Endothelial cell of umbilical vein (primary cell): ENCODE results near the gene C17orf75. TPM values are rescaled to one million over a fixed set of nuclear protein-coding genes. Genes with fewer than 3 reads are reported as not detected.

Experiments used
- BruUV-seq: library from RNA; stranded (reverse); fragments of 400-500 nt; replicated peaks from 2 replicates; lab custom pipeline; 2021; lab: Mats Ljungman, UMichigan
- CTCF ChIA-PET: fragments of 300-600, 350-600 bp; sonication (Branson Sonifier 250); formaldehyde crosslinking; loops from one replicate; lab custom pipeline; 2021; ENCODE audit warnings: antibody characterized with exemption, inconsistent platforms; lab: Charles Lee
- POLR2A ChIA-PET: fragments of 300-600, 350-600 bp; sonication (Branson Sonifier 250); formaldehyde crosslinking; loops from one replicate; lab custom pipeline; 2021; ENCODE audit warnings: antibody characterized with exemption, inconsistent platforms; lab: Charles Lee
- DNase-seq: peaks from one replicate; pipeline ENCODE4 v3.0.0-alpha.2; 2011; ENCODE audit warnings: low read depth, low spot score
- FAIRE-seq: peaks from 2 replicates; lab custom pipeline; 2011; peaks lifted over from hg19 to GRCh38; lab: Jason Lieb, UNC
- H2AFZ ChIP-seq: 2 replicates; pipeline ENCODE4 v1.6.0; 2012; ENCODE audit warnings: low read depth, low read length, control low read depth, inconsistent platforms
- H3K27ac ChIP-seq: 2 replicates; pipeline ENCODE4 v1.5.1; 2011; ENCODE audit warnings: low read depth, mild to moderate bottlenecking, control low read depth, low read length, moderate library complexity; ENCODE audit not compliant: insufficient read depth
- H3K27me3 ChIP-seq, 2 experiments: 2 replicates each; pipeline versions ENCODE4 v1.6.0 to v1.6.1; 2011; ENCODE audit warnings: low read length in 2 of 2, mixed read lengths in 1 of 2; ENCODE audit not compliant: control insufficient read depth in 2 of 2, insufficient read depth in 2 of 2
- H3K36me3 ChIP-seq, 2 experiments: 2 replicates in 1 of 2; 3 replicates in 1 of 2; pipeline ENCODE4 v1.5.1; 2011; ENCODE audit warnings: low read length in 2 of 2, mild to moderate bottlenecking in 1 of 2, moderate library complexity in 1 of 2; ENCODE audit not compliant: control insufficient read depth in 2 of 2, insufficient read depth in 2 of 2; ENCODE audit errors: extremely low read depth in 1 of 2
- H3K4me1 ChIP-seq: 3 replicates; pipeline ENCODE4 v1.5.1; 2011; ENCODE audit warnings: mild to moderate bottlenecking, low read length; ENCODE audit not compliant: control insufficient read depth, insufficient read depth; ENCODE audit errors: extremely low read depth
- H3K4me2 ChIP-seq: 2 replicates; pipeline ENCODE4 v1.6.1; 2011; ENCODE audit warnings: low read length, control low read depth, mixed read lengths; ENCODE audit not compliant: insufficient read depth
- H3K4me3 ChIP-seq, 3 experiments: fragments of 200-600 bp in 1 of 3; sonication (generic), shearing (Covaris generic) in 1 of 3; replicated peaks in 1 of 3; 2 replicates each; pipeline ENCODE4 v1.5.1; 2011 to 2016; ENCODE audit warnings: control low read depth in 3 of 3, low read length in 3 of 3, mild to moderate bottlenecking in 2 of 3, inconsistent platforms in 1 of 3, low read depth in 1 of 3, moderate library complexity in 1 of 3; ENCODE audit not compliant: insufficient read depth in 1 of 3
- H3K79me2 ChIP-seq: 2 replicates; pipeline ENCODE4 v1.6.0; 2012; ENCODE audit warnings: low read length, inconsistent platforms; ENCODE audit not compliant: control insufficient read depth, insufficient read depth
- H3K9ac ChIP-seq: replicated peaks from 2 replicates; pipeline ENCODE3; 2011; ENCODE audit warnings: low read length, control low read depth; ENCODE audit not compliant: insufficient read depth; ENCODE audit errors: extremely low read depth
- H3K9me1 ChIP-seq: replicated peaks from 3 replicates; pipeline ENCODE4 v1.6.0; 2011; ENCODE audit warnings: mild to moderate bottlenecking, low read length; ENCODE audit not compliant: control insufficient read depth, insufficient read depth; ENCODE audit errors: extremely low read depth
- H3K9me3 ChIP-seq: replicated peaks from 2 replicates; pipeline ENCODE4 v1.5.1; 2012; ENCODE audit warnings: low read length, inconsistent platforms; ENCODE audit not compliant: control insufficient read depth, insufficient read depth
- H4K20me1 ChIP-seq: replicated peaks from 2 replicates; pipeline ENCODE3; 2011; ENCODE audit warnings: mild to moderate bottlenecking, low read length; ENCODE audit not compliant: control insufficient read depth, insufficient read depth; ENCODE audit errors: extremely low read depth
- EZH2 ChIP-seq: IDR thresholded peaks from 2 replicates; pipeline ENCODE4 v1.6.1; 2012; ENCODE audit warnings: borderline replicate concordance, low read depth, mild to moderate bottlenecking, moderate library complexity, low read length, inconsistent platforms; ENCODE audit not compliant: severe bottlenecking
- FOS ChIP-seq: IDR thresholded peaks from 2 replicates; pipeline ENCODE4 v1.6.1; 2011; ENCODE audit warnings: mild to moderate bottlenecking, low read length, moderate library complexity, borderline replicate concordance; ENCODE audit not compliant: insufficient read depth
- GATA2 ChIP-seq: IDR thresholded peaks from 2 replicates; pipeline ENCODE4 v1.7.0; 2011; ENCODE audit warnings: low read depth, mild to moderate bottlenecking, moderate library complexity, mixed read lengths, low read length; ENCODE audit not compliant: insufficient read length, insufficient read depth
- JUN ChIP-seq: IDR thresholded peaks from 2 replicates; pipeline ENCODE4 v1.6.1; 2011; ENCODE audit warnings: borderline replicate concordance, low read depth; ENCODE audit not compliant: insufficient read length, insufficient read depth
- MYC ChIP-seq: IDR thresholded peaks from one replicate; pipeline ENCODE4 v1.6.1; 2011; ENCODE audit warnings: mild to moderate bottlenecking, low read depth, low read length
- POLR2A ChIP-seq: IDR thresholded peaks from 2 replicates; pipeline ENCODE4 v1.6.1; 2012; ENCODE audit warnings: low read depth, mild to moderate bottlenecking, control low read depth, low read length
- POLR2AphosphoS5 ChIP-seq: IDR thresholded peaks from 2 replicates; pipeline ENCODE4 v1.6.1; 2012; ENCODE audit warnings: low read depth, mild to moderate bottlenecking, control low read depth, low read length, moderate library complexity; ENCODE audit not compliant: insufficient read depth
- dilution Hi-C: fragments of 300-500 bp; cut with MboI; formaldehyde crosslinking; loops from one replicate; pipeline ENCODE4 v1.15.0; 2019; ENCODE audit warnings: low sequenced_read_pairs; ENCODE audit not compliant: extremely low pct_ligation_motif_present
- intact Hi-C: fragments of 100-400 bp; cut with micrococcal nuclease; formaldehyde crosslinking; loops from one replicate; pipeline ENCODE4 v1.10.0; 2022
- polyA plus RNA-seq, 4 experiments: library from polyadenylated mRNA; depleted of rRNA in 3 of 4; stranded (reverse) in 3 of 4; unstranded in 1 of 4; fragments of >200 nt; gene quantifications; 2 replicates each; pipeline versions ENCODE4 v1.2.1 to v1.2.3, GENCODE V29; 2011 to 2012; ENCODE audit warnings: missing spikeins in 1 of 4
- total RNA-seq: library from RNA; stranded (reverse); gene quantifications from 2 replicates; pipeline ENCODE4 v1.2.3, GENCODE V29; 2021
- TF ChIP-seq, protein P1 (sequence below): IDR thresholded peaks from 2 replicates; pipeline ENCODE4 v1.6.1; 2011; ENCODE audit not compliant: insufficient read depth, insufficient read length
- TF ChIP-seq, protein P2 (sequence below), 2 donors: IDR thresholded peaks; 1 replicate in 1 of 2; 2 replicates in 1 of 2; pipeline ENCODE4 v1.5.1; 2011; ENCODE audit warnings: low read length in 2 of 2, mild to moderate bottlenecking in 2 of 2, moderate library complexity in 2 of 2, control low read depth in 1 of 2, inconsistent platforms in 1 of 2, low read depth in 1 of 2; ENCODE audit not compliant: insufficient read depth in 1 of 2; ENCODE audit errors: extremely low read depth in 1 of 2

Gene C17orf75
- total and polyA plus RNA-seq, 2 donors (not counting 3 experiments of a cell fraction or from before 2014, with no cell fraction given), result 8.8 to 21.5 TPM

DNA sequence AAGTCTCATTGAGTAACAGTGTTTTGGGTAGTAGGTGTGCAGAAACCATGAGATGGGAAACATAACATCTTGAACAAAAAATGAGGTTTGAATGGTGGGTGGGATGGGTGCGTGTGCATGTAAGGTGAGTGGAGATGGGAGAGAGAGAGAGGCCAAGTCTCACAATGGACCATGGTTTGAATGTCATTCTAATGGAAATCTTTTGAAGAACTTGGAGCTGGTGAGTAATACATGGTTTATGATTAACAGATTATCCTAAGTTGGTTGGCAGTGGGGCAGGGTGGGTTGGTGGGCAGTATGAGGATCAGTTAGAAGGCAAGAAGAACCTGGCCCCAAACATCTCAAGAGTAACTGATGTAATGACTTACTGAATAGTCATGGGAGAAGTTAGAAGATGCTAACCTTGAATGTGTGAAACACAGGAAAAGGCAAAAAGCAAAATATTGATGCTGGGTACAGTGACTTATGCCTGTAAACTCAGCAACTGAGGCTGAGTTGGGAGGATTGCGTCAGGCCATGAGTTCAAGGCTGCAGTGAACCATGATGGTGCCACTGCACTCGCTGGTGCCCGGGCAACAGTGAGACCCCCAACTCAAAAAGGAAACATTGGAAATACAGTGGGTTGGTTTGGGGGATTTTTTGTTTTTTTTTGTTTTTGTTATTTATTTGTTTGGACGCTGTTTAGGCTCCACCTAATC, 40.7 kb upstream of the C17orf75 start:
- no TSS peak for BruUV-seq
- Histone ChIP-seq H3K9me1 (no peaks in the 10 kb centered on the region), H3K9ac (no peak overlapping the region), H3K4me3 (no peak overlapping the region), H3K27ac (no peak overlapping the region), H3K36me3 (peaks cover 10 to 27% of the 10 kb centered on the region in 2 experiments), H3K4me1 (no peaks in the 10 kb centered on the region), H2AFZ (no peak overlapping the region), H3K27me3 (no peaks in the 10 kb centered on the region), H4K20me1 (no peaks in the 10 kb centered on the region), H3K9me3 (no peaks in the 10 kb centered on the region), H3K4me2 (no peak overlapping the region), H3K79me2 (peaks cover 4% of the 10 kb centered on the region)
- POLR2A ChIA-PET, result no interaction called here
- TF ChIP-seq, protein P1, sequence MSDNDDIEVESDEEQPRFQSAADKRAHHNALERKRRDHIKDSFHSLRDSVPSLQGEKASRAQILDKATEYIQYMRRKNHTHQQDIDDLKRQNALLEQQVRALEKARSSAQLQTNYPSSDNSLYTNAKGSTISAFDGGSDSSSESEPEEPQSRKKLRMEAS, result no peak
- TF ChIP-seq POLR2A, result peak; percentile 0
- CTCF ChIA-PET, result no interaction called here
- dilution Hi-C loops (no loop called here), intact Hi-C loops (no loop called here)
- DNase-seq, result no peak
- FAIRE-seq, result no peak

DNA sequence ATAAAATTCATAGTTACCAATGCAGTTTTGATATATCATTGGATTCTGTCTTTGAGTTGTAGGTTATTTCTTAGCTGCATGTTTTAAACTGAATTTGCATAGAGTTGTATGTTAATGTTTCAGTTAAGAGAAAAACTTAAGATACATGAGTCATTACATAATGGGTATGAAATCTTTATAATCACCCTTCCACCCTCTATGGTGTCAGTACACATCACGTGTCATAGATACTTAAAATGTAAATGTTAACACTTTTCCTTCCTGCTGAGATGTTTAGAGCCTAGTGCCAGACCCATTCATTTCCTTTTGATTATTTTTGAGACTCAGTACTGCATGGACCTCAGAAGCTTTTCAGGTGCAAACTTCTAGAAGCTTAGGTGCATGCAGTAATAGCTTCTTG, 28.5 kb upstream of the C17orf75 start:
- dilution Hi-C loops (no loop called here), intact Hi-C loops (no loop called here)
- Histone ChIP-seq H3K4me3 (no peak overlapping the region), H3K9me1 (no peaks in the 10 kb centered on the region), H2AFZ (no peak overlapping the region), H4K20me1 (peaks cover 18% of the 10 kb centered on the region), H3K27ac (no peak overlapping the region), H3K9ac (no peak overlapping the region), H3K4me1 (peaks cover 10% of the 10 kb centered on the region), H3K79me2 (peaks cover 66% of the 10 kb centered on the region), H3K27me3 (no peaks in the 10 kb centered on the region), H3K9me3 (no peaks in the 10 kb centered on the region), H3K36me3 (peaks cover 29 to 64% of the 10 kb centered on the region in 2 experiments), H3K4me2 (no peak overlapping the region)
- FAIRE-seq (no peak), DNase-seq (peak; percentile 14)
- CTCF ChIA-PET, result interaction anchor here (1.0 kb wide), 1 partner anchor 14 kb away, joined by 3 read pairs; no protein-coding TSS in a partner anchor
- BruUV-seq, result no TSS peak
- POLR2A ChIA-PET, result no interaction called here
- TF ChIP-seq GATA2, result no peak
- TF ChIP-seq POLR2A, result no peak
- TF ChIP-seq MYC, result no peak
- no peak for TF ChIP-seq EZH2
- TF ChIP-seq FOS, result no peak
- TF ChIP-seq, protein P1, result no peak
- no peak for TF ChIP-seq JUN
- TF ChIP-seq POLR2AphosphoS5, result no peak
- TF ChIP-seq, protein P2, sequence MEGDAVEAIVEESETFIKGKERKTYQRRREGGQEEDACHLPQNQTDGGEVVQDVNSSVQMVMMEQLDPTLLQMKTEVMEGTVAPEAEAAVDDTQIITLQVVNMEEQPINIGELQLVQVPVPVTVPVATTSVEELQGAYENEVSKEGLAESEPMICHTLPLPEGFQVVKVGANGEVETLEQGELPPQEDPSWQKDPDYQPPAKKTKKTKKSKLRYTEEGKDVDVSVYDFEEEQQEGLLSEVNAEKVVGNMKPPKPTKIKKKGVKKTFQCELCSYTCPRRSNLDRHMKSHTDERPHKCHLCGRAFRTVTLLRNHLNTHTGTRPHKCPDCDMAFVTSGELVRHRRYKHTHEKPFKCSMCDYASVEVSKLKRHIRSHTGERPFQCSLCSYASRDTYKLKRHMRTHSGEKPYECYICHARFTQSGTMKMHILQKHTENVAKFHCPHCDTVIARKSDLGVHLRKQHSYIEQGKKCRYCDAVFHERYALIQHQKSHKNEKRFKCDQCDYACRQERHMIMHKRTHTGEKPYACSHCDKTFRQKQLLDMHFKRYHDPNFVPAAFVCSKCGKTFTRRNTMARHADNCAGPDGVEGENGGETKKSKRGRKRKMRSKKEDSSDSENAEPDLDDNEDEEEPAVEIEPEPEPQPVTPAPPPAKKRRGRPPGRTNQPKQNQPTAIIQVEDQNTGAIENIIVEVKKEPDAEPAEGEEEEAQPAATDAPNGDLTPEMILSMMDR (IDR thresholded peaks at IDR 0.05; ENCODE audit: extremely low read depth in 1 of 2, insufficient read depth in 1 of 2, low read depth in 1 of 2, low read length in 2 of 2), result no peak
